ENCODE measurements around the gene SIRT3.

Gene SIRT3

DNA sequence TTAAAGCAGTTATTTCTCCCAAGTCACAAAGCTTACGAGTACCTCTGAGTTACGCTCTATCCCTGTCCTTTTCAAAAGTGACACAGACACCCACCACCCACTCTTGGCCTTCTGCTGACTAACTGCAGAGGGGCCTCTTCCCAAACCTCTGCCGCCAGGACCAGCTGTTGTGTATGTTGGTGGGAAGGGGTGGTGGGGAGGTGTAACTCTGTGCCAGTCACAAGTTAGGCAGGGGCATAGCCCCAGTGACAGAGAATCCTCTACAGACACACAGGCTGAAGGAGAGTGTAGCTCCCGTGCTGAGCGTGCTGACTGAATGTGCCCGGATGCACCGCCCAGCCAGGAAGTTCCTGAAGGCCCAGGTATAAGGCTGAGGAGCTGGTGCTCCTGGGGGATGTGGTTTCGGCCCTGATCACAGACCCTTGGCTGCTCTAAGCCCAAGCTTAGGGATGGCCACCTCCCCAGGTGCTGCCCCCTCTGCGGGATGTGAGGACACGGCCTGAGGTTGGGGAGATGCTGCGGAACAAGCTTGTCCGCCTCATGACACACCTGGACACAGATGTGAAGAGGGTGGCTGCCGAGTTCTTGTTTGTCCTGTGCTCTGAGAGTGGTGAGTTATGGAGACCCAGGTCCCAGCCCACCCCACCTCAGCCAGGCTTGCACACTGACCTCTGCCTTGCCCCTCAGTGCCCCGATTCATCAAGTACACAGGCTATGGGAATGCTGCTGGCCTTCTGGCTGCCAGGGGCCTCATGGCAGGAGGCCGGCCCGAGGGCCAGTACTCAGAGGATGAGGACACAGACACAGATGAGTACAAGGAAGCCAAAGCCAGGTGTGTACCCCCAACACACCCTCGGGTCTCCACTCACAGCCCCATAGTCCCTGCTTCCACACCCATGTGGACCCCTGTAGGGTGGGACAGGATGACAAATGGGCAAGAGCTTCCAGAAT lies 23.7 kb downstream of the SIRT3 start:
- TF ChIP-seq PPARA (CRISPR knock-in tag; IDR thresholded peaks at IDR 0.05; ENCODE audit: borderline replicate concordance) (no peak), ISL1 (CRISPR knock-in tag; IDR thresholded peaks at IDR 0.05) (no peak), GLIS3 (CRISPR knock-in tag; IDR thresholded peaks at IDR 0.05) (no peak), ZC3H10 (CRISPR knock-in tag; IDR thresholded peaks at IDR 0.05) (no peak), ARNTL (CRISPR knock-in tag; IDR thresholded peaks at IDR 0.05; ENCODE audit: borderline replicate concordance, low read depth) (no peak)
- TF ChIP-seq, protein P1, sequence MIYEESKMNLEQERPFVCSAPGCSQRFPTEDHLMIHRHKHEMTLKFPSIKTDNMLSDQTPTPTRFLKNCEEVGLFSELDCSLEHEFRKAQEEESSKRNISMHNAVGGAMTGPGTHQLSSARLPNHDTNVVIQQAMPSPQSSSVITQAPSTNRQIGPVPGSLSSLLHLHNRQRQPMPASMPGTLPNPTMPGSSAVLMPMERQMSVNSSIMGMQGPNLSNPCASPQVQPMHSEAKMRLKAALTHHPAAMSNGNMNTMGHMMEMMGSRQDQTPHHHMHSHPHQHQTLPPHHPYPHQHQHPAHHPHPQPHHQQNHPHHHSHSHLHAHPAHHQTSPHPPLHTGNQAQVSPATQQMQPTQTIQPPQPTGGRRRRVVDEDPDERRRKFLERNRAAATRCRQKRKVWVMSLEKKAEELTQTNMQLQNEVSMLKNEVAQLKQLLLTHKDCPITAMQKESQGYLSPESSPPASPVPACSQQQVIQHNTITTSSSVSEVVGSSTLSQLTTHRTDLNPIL (CRISPR knock-in tag; IDR thresholded peaks at IDR 0.05; ENCODE audit: low read depth): no peak
- TF ChIP-seq, protein P2, sequence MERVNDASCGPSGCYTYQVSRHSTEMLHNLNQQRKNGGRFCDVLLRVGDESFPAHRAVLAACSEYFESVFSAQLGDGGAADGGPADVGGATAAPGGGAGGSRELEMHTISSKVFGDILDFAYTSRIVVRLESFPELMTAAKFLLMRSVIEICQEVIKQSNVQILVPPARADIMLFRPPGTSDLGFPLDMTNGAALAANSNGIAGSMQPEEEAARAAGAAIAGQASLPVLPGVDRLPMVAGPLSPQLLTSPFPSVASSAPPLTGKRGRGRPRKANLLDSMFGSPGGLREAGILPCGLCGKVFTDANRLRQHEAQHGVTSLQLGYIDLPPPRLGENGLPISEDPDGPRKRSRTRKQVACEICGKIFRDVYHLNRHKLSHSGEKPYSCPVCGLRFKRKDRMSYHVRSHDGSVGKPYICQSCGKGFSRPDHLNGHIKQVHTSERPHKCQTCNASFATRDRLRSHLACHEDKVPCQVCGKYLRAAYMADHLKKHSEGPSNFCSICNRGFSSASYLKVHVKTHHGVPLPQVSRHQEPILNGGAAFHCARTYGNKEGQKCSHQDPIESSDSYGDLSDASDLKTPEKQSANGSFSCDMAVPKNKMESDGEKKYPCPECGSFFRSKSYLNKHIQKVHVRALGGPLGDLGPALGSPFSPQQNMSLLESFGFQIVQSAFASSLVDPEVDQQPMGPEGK (CRISPR knock-in tag; IDR thresholded peaks at IDR 0.05; ENCODE audit: borderline replicate concordance): no peak
- TF ChIP-seq, protein P3, sequence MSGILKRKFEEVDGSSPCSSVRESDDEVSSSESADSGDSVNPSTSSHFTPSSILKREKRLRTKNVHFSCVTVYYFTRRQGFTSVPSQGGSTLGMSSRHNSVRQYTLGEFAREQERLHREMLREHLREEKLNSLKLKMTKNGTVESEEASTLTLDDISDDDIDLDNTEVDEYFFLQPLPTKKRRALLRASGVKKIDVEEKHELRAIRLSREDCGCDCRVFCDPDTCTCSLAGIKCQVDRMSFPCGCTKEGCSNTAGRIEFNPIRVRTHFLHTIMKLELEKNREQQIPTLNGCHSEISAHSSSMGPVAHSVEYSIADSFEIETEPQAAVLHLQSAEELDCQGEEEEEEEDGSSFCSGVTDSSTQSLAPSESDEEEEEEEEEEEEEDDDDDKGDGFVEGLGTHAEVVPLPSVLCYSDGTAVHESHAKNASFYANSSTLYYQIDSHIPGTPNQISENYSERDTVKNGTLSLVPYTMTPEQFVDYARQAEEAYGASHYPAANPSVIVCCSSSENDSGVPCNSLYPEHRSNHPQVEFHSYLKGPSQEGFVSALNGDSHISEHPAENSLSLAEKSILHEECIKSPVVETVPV (CRISPR knock-in tag; IDR thresholded peaks at IDR 0.05): no peak
- ATAC-seq: no peak

DNA sequence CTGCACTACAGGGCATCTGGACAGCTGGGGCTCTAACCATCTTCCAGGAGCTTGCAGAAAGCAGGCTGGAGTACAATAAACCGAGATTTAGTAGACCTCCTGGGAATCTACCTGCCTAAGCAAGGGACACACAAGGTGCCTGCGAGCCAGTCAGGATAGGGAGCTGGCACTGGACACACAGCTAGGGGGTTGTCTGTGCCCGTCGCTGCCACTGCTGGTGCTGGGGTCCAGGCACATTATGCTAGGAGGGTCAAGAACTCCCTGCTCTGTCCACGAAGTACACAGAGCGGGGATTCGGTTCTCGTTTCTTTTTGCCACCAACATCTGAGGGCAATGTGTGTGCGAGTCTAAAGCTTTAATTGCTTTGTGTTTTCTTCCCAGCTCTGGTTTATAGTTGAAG lies 24.4 kb downstream of the SIRT3 start:
- ATAC-seq: no peak

DNA sequence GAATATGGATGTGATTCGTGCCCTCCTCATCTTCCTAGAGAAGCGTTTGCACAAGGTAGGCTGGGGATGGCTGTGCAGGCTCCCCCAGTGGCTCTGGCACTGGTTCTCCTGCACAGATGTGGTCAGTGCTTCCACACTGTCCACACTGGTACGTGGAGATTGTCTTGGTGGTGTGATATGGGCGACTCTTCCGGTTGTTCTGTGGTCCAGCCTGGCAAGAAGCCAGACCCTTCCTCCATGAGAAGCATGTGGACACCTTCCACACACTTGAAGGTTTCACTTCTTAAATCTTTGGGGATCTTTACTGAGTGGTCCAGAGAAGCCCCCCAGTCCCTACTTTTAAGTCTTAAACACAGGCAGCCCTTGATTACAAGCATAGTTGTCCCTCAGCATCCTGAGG lies 24.8 kb downstream of the SIRT3 start:
- TF ChIP-seq ZFP3 (CRISPR knock-in tag; IDR thresholded peaks at IDR 0.05): no peak
- TF ChIP-seq CSDC2 (CRISPR knock-in tag; IDR thresholded peaks at IDR 0.05): no peak
- no peak for TF ChIP-seq TOX (CRISPR knock-in tag; IDR thresholded peaks at IDR 0.05; ENCODE audit: borderline replicate concordance)
- no peak for TF ChIP-seq BACH2 (CRISPR knock-in tag; IDR thresholded peaks at IDR 0.05; ENCODE audit: borderline replicate concordance)
- no peak for ATAC-seq

More for the DNA sequence above, 24.4 kb downstream of the SIRT3 start:
- TF ChIP-seq ISL1 (CRISPR knock-in tag; IDR thresholded peaks at IDR 0.05) (no peak), ESRRG (CRISPR knock-in tag; IDR thresholded peaks at IDR 0.05) (no peak), SNAI2 (CRISPR knock-in tag; IDR thresholded peaks at IDR 0.05) (no peak)

DNA sequence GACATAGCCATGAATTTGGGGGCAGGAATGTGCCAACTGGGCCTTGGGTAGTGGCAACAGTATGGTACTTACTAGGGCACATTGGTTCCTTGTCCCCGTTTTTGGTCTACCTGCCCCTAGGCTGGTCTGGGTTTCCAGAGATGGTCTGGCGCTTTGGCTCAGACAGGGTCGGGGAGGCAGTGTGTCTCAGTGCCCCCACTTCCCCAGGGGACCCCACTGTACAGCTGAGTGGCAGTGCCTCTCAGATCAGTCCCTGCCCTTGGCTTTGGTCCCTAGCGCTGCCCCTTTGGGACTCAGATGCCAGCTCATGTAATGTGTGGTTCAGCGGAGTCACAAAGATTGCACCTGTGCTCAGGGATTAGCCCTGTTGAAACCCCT lies 25.4 kb downstream of the SIRT3 start:
- TF ChIP-seq BACH2 (CRISPR knock-in tag; IDR thresholded peaks at IDR 0.05; ENCODE audit: borderline replicate concordance): no peak
- TF ChIP-seq RARB (CRISPR knock-in tag; IDR thresholded peaks at IDR 0.05): no peak
- TF ChIP-seq, protein P4, sequence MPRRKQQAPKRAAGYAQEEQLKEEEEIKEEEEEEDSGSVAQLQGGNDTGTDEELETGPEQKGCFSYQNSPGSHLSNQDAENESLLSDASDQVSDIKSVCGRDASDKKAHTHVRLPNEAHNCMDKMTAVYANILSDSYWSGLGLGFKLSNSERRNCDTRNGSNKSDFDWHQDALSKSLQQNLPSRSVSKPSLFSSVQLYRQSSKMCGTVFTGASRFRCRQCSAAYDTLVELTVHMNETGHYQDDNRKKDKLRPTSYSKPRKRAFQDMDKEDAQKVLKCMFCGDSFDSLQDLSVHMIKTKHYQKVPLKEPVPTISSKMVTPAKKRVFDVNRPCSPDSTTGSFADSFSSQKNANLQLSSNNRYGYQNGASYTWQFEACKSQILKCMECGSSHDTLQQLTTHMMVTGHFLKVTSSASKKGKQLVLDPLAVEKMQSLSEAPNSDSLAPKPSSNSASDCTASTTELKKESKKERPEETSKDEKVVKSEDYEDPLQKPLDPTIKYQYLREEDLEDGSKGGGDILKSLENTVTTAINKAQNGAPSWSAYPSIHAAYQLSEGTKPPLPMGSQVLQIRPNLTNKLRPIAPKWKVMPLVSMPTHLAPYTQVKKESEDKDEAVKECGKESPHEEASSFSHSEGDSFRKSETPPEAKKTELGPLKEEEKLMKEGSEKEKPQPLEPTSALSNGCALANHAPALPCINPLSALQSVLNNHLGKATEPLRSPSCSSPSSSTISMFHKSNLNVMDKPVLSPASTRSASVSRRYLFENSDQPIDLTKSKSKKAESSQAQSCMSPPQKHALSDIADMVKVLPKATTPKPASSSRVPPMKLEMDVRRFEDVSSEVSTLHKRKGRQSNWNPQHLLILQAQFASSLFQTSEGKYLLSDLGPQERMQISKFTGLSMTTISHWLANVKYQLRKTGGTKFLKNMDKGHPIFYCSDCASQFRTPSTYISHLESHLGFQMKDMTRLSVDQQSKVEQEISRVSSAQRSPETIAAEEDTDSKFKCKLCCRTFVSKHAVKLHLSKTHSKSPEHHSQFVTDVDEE (CRISPR knock-in tag; IDR thresholded peaks at IDR 0.05): no peak
- TF ChIP-seq ESRRG (CRISPR knock-in tag; IDR thresholded peaks at IDR 0.05): no peak
- TF ChIP-seq GLIS3 (CRISPR knock-in tag; IDR thresholded peaks at IDR 0.05): no peak
- TF ChIP-seq ZNF70 (CRISPR knock-in tag; IDR thresholded peaks at IDR 0.05): no peak
- TF ChIP-seq, protein P1 (CRISPR knock-in tag; IDR thresholded peaks at IDR 0.05; ENCODE audit: low read depth): no peak
- TF ChIP-seq ISL1 (CRISPR knock-in tag; IDR thresholded peaks at IDR 0.05): no peak
- TF ChIP-seq ARNTL (CRISPR knock-in tag; IDR thresholded peaks at IDR 0.05; ENCODE audit: borderline replicate concordance, low read depth): no peak
- TF ChIP-seq PPARA (CRISPR knock-in tag; IDR thresholded peaks at IDR 0.05; ENCODE audit: borderline replicate concordance): no peak

More for the DNA sequence above, 25.4 kb downstream of the SIRT3 start:
- no peak for ATAC-seq

Measured in SK-N-SH treated with all-trans-retinoic acid at 6 μM for 48 hours (cell line).